Thoracic aorta (tissue), 2 donors: ENCODE data around the gene INTS6. TPM values are rescaled to one million over a fixed set of nuclear protein-coding genes. Genes with fewer than 3 reads are reported as not detected.

Source experiments
- ATAC-seq: fragments of 150-250 bp; one replicate; pipeline ENCODE4 v1.8.0; 2017; ENCODE audit warnings: low read depth; ENCODE audit not compliant: insufficient number of reproducible peaks, low FRiP score
- DNase-seq: peaks from one replicate; pipeline ENCODE4 v3.0.0-alpha.2; 2020; ENCODE audit warnings: low spot score
- H3K27ac ChIP-seq, 2 donors: fragments of 200-600 bp; sonication (generic); 1 replicate in 1 of 2; 2 replicates in 1 of 2; pipeline ENCODE4 v1.5.1; 2016; ENCODE audit warnings: mild to moderate bottlenecking in 2 of 2, moderate library complexity in 2 of 2
- H3K27me3 ChIP-seq: fragments of 200-600 bp; sonication (generic); replicated peaks from 2 replicates; pipeline ENCODE4 v1.6.0; 2016; ENCODE audit warnings: mild to moderate bottlenecking; ENCODE audit not compliant: insufficient read depth
- H3K36me3 ChIP-seq: fragments of 200-600 bp; sonication (generic); one replicate; pipeline ENCODE4 v1.5.1; 2016
- H3K4me1 ChIP-seq, 2 donors: fragments of 200-600 bp; sonication (generic); 1 replicate in 1 of 2; 2 replicates in 1 of 2; pipeline versions ENCODE4 v1.5.1 to v1.6.0; 2016; ENCODE audit warnings: low read depth in 2 of 2, mild to moderate bottlenecking in 1 of 2; ENCODE audit not compliant: control insufficient read depth in 1 of 2
- H3K4me3 ChIP-seq: fragments of 200-600 bp; sonication (generic); 2 replicates; pipeline ENCODE4 v1.5.1; 2016; ENCODE audit warnings: mild to moderate bottlenecking
- H3K9me3 ChIP-seq: fragments of 200-600 bp; sonication (generic); 2 replicates; pipeline ENCODE4 v1.5.1; 2016
- CTCF ChIP-seq: fragments of 200-600 bp; sonication (generic); IDR thresholded peaks from one replicate; pipeline ENCODE4 v1.5.1; 2019; ENCODE audit warnings: antibody characterized with exemption
- total RNA-seq, 2 donors: library from RNA; depleted of rRNA; stranded (reverse); fragments of >200 nt; gene quantifications; one replicate each; pipeline versions ENCODE4 v1.1.0 to v1.2.3, GENCODE V29; 2016

The INTS6 gene
- total RNA-seq, 2 donors from 2014 or later = 20.7 to 34.8 TPM

GRCh38 chr13:51394724-51395123, 58.1 kb downstream of the INTS6 start:
- no peak for ATAC-seq
- Histone ChIP-seq H3K36me3 (no peaks in the 10 kb centered on the region), H3K4me1 (peaks cover 17 to 25% of the 10 kb centered on the region in 2 donors)

GRCh38 chr13:51385114-51385513, 67.7 kb downstream of the INTS6 start:
- Histone ChIP-seq H3K36me3 (peaks cover 7% of the 10 kb centered on the region), H3K4me3 (no peak overlapping the region), H3K27me3 (no peaks in the 10 kb centered on the region), H3K9me3 (no peaks in the 10 kb centered on the region), H3K4me1 (no peaks in the 10 kb centered on the region), H3K27ac (no peak overlapping the region)
- DNase-seq (no peak), ATAC-seq (no peak)
- no peak for TF ChIP-seq CTCF

More at GRCh38 chr13:51394724-51395123, 58.1 kb downstream of the INTS6 start:
- Histone ChIP-seq H3K9me3 (no peaks in the 10 kb centered on the region), H3K27ac (no peak overlapping the region), H3K27me3 (no peaks in the 10 kb centered on the region), H3K4me3 (no peak overlapping the region)
- TF ChIP-seq CTCF = no peak
- DNase-seq = no peak

- Histone ChIP-seq H3K27me3 (no peaks in the 10 kb centered on the region), H3K27ac (no peak overlapping the region), H3K4me3 (no peak overlapping the region), H3K36me3 (peaks cover 14% of the 10 kb centered on the region), H3K9me3 (no peaks in the 10 kb centered on the region), H3K4me1 (no peaks in the 10 kb centered on the region)
- no peak for ATAC-seq
- TF ChIP-seq CTCF = no peak
- DNase-seq = no peak
Measured at GRCh38 chr13:51380269-51380668, 72.6 kb downstream of the INTS6 start.

- H3K9me3 ChIP-seq = no peaks in the 10 kb centered on the region
- H3K36me3 ChIP-seq = peaks cover 24% of the 10 kb centered on the region
- no peak for ATAC-seq
- no peak overlapping the region for H3K4me3 ChIP-seq
- H3K4me1 ChIP-seq = no peaks in the 10 kb centered on the region
- TF ChIP-seq CTCF = no peak
- no peak overlapping the region for H3K27ac ChIP-seq
- no peaks in the 10 kb centered on the region for H3K27me3 ChIP-seq
- DNase-seq = no peak
Measured at GRCh38 chr13:51373451-51373850, 79.4 kb downstream of the INTS6 start.

GRCh38 chr13:51371768-51372399, 81.0 kb downstream of the INTS6 start:
- no peak for TF ChIP-seq CTCF
- Histone ChIP-seq H3K4me1 (no peaks in the 10 kb centered on the region), H3K27me3 (no peaks in the 10 kb centered on the region), H3K4me3 (no peak overlapping the region), H3K36me3 (peaks cover 17% of the 10 kb centered on the region), H3K9me3 (no peaks in the 10 kb centered on the region), H3K27ac (no peak overlapping the region)
- ATAC-seq (no peak), DNase-seq (no peak)
